OCI-LY1 (cell line): ENCODE data around the gene SERINC1.

Experiments
- H2AFZ ChIP-seq: fragments of 200-600 bp; sonication (generic), shearing (Covaris generic); 2 replicates; pipeline ENCODE4 v1.6.0; 2014; ENCODE audit warnings: antibody characterized with exemption, mild to moderate bottlenecking, low read length
- H3F3A ChIP-seq: fragments of 200-600 bp; sonication (generic), shearing (Covaris generic); 2 replicates; pipeline ENCODE4 v1.6.0; 2014; ENCODE audit warnings: mild to moderate bottlenecking, antibody characterized with exemption, low read length, moderate library complexity; ENCODE audit not compliant: insufficient read depth
- H3K27ac ChIP-seq: fragments of 200-600 bp; sonication (generic); 2 replicates; pipeline ENCODE4 v1.5.1; 2014; ENCODE audit warnings: low read length, mixed run types, mild to moderate bottlenecking, low read depth; ENCODE audit not compliant: poor library complexity, severe bottlenecking
- H3K27me3 ChIP-seq: fragments of 200-600 bp; sonication (generic); 2 replicates; pipeline ENCODE4 v1.6.0; 2014; ENCODE audit warnings: antibody characterized with exemption, mild to moderate bottlenecking, low read length, moderate library complexity; ENCODE audit not compliant: insufficient read depth
- H3K36me3 ChIP-seq: fragments of 200-600 bp; sonication (generic); 2 replicates; pipeline ENCODE4 v1.6.1; 2014; ENCODE audit warnings: mild to moderate bottlenecking, antibody characterized with exemption, low read length, moderate library complexity, mixed read lengths; ENCODE audit not compliant: insufficient read depth
- H3K4me1 ChIP-seq: fragments of 200-600 bp; sonication (generic); 2 replicates; pipeline ENCODE4 v1.5.1; 2014; ENCODE audit warnings: mild to moderate bottlenecking, low read length, moderate library complexity; ENCODE audit not compliant: insufficient read depth, severe bottlenecking
- H3K4me2 ChIP-seq: fragments of 200-600 bp; sonication (generic), shearing (Covaris generic); 2 replicates; pipeline ENCODE4 v1.6.1; 2014; ENCODE audit warnings: low read length
- H3K4me3 ChIP-seq: fragments of 200-600 bp; sonication (generic); 2 replicates; pipeline ENCODE4 v1.5.1; 2014; ENCODE audit warnings: low read length, low read depth, mild to moderate bottlenecking, mixed read lengths; ENCODE audit not compliant: poor library complexity, severe bottlenecking
- H3K79me2 ChIP-seq: fragments of 200-600 bp; shearing (Covaris generic); 2 replicates; pipeline ENCODE4 v1.6.1; 2016; ENCODE audit warnings: mixed run types, low read length, mixed read lengths; ENCODE audit not compliant: insufficient read depth
- H3K9ac ChIP-seq: fragments of 200-600 bp; sonication (generic), shearing (Covaris generic); 2 replicates; pipeline ENCODE4 v1.6.1; 2014; ENCODE audit warnings: mild to moderate bottlenecking, low read length, mixed read lengths
- H3K9me2 ChIP-seq: fragments of 200-600 bp; sonication (generic), shearing (Covaris generic); 2 replicates; pipeline ENCODE4 v1.6.1; 2014; ENCODE audit warnings: low read depth, mild to moderate bottlenecking, low read length, mixed read lengths
- H3K9me3 ChIP-seq: fragments of 200-600 bp; shearing (Covaris generic); 2 replicates; pipeline ENCODE4 v1.6.1; 2014; ENCODE audit warnings: low read length, mixed read lengths
- H4K20me1 ChIP-seq: fragments of 200-600 bp; sonication (generic), shearing (Covaris generic); 2 replicates; pipeline ENCODE4 v1.6.0; 2016; ENCODE audit warnings: mild to moderate bottlenecking, low read length; ENCODE audit not compliant: insufficient read depth
- CTCF ChIP-seq: fragments of 200-600 bp; sonication (generic), shearing (Covaris generic); IDR thresholded peaks from 2 replicates; pipeline ENCODE4 v1.5.1; 2017; ENCODE audit warnings: mild to moderate bottlenecking, antibody characterized with exemption, low read length, moderate library complexity, mixed read lengths
- EZH2 ChIP-seq: fragments of 200-600 bp; sonication (generic), shearing (Covaris generic); IDR thresholded peaks from 2 replicates; pipeline ENCODE4 v1.8.0; 2017; ENCODE audit warnings: borderline replicate concordance, mixed run types, mild to moderate bottlenecking, antibody characterized with exemption, low read length, moderate library complexity, mixed read lengths

Gene SERINC1

DNA sequence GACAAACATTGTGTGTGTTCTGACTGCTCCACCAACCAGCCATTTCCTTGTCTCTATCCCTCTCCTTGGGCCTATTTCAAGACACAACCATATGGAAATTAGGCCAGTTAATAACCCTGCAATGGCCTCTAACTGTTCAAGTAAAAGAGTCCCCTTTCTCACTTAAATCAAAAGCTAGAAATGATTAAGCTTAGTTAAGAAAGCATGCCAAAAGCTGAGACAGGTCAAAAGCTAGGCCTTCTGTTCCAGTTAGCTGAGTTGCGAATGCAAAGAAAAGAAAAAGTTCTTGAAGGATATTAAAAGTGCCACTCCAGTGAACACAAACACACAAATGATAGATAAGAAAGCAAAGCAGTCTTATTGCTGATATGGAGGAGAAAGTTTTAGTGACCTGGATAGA lies 22.5 kb downstream of the SERINC1 start:
- Histone ChIP-seq H4K20me1 (no peaks in the 10 kb centered on the region), H3K4me2 (no peak overlapping the region), H3K4me3 (no peak overlapping the region), H3K4me1 (no peaks in the 10 kb centered on the region), H3K9ac (no peak overlapping the region), H3K9me2 (no peaks in the 10 kb centered on the region), H3K27me3 (no peaks in the 10 kb centered on the region), H3K27ac (no peak overlapping the region), H3F3A (no peaks in the 10 kb centered on the region), H2AFZ (no peak overlapping the region), H3K79me2 (no peaks in the 10 kb centered on the region), H3K9me3 (no peaks in the 10 kb centered on the region), H3K36me3 (peaks cover 90% of the 10 kb centered on the region)
- TF ChIP-seq EZH2 (no peak), CTCF (no peak)

- no peaks in the 10 kb centered on the region for H3K9me3 ChIP-seq
- H2AFZ ChIP-seq = no peak overlapping the region
- no peaks in the 10 kb centered on the region for H3K27me3 ChIP-seq
- H3K4me2 ChIP-seq = no peak overlapping the region
- H3K36me3 ChIP-seq = peaks cover 92% of the 10 kb centered on the region
- H3F3A ChIP-seq = no peaks in the 10 kb centered on the region
- H3K9me2 ChIP-seq = no peaks in the 10 kb centered on the region
- no peak overlapping the region for H3K4me3 ChIP-seq
- H3K27ac ChIP-seq = no peak overlapping the region
- H3K79me2 ChIP-seq = no peaks in the 10 kb centered on the region
- H3K4me1 ChIP-seq = no peaks in the 10 kb centered on the region
- H4K20me1 ChIP-seq = no peaks in the 10 kb centered on the region
- H3K9ac ChIP-seq = no peak overlapping the region
- no peak for TF ChIP-seq EZH2
- no peak for TF ChIP-seq CTCF
These were observed 26.3 kb downstream of the SERINC1 start for GRCh38 chr6:122445274-122445673.

- no peaks in the 10 kb centered on the region for H3K9me2 ChIP-seq
- H3K27ac ChIP-seq = no peak overlapping the region
- H3K4me2 ChIP-seq = no peak overlapping the region
- H4K20me1 ChIP-seq = no peaks in the 10 kb centered on the region
- no peaks in the 10 kb centered on the region for H3K27me3 ChIP-seq
- H3K4me3 ChIP-seq = no peak overlapping the region
- no peaks in the 10 kb centered on the region for H3K4me1 ChIP-seq
- TF ChIP-seq EZH2 (no peak), CTCF (no peak)
- H3F3A ChIP-seq = no peaks in the 10 kb centered on the region
- H3K79me2 ChIP-seq = no peaks in the 10 kb centered on the region
- H3K36me3 ChIP-seq = peaks cover 90% of the 10 kb centered on the region
- no peak overlapping the region for H3K9ac ChIP-seq
- peaks cover 13% of the 10 kb centered on the region; the same call in 1 of the 2 replicates for H3K9me3 ChIP-seq
- H2AFZ ChIP-seq = no peak overlapping the region
These were observed 32.6 kb downstream of the SERINC1 start for GRCh38 chr6:122438975-122439374.
